WTC11 (cell line): ENCODE data around the gene CCDC71. TPM values are rescaled to one million over a fixed set of nuclear protein-coding genes. Genes with fewer than 3 reads are reported as not detected.

Experiments used
- ATAC-seq: fragments of 200-7000 bp; cut with Tn5 transposase; 2 replicates; pipeline ENCODE4 v1.10.0; 2021; ENCODE audit warnings: mild to moderate bottlenecking, moderate library complexity
- CTCF ChIA-PET: fragments of 300-600 bp; sonication (Branson Sonifier 250); formaldehyde crosslinking; loops from one replicate; lab custom pipeline; 2021; ENCODE audit warnings: antibody characterized with exemption; lab: Charles Lee
- POLR2A ChIA-PET: fragments of 350-600 bp; sonication (Branson Sonifier 250); formaldehyde crosslinking; loops from one replicate; lab custom pipeline; 2021; ENCODE audit warnings: antibody characterized with exemption; lab: Charles Lee
- DNase-seq: peaks from one replicate; pipeline ENCODE4 v3.0.0; 2021; ENCODE audit warnings: low spot score
- H3K27ac Mint-ChIP-seq: 2 replicates; pipeline ENCODE4 v1.8.0; 2021; ENCODE audit warnings: mixed read lengths
- H3K27me3 Mint-ChIP-seq: 2 replicates; pipeline ENCODE4 v1.8.0; 2021; ENCODE audit warnings: low read depth, mild to moderate bottlenecking, moderate library complexity, mixed read lengths
- H3K36me3 Mint-ChIP-seq: 2 replicates; pipeline ENCODE4 v1.8.0; 2021; ENCODE audit warnings: mixed read lengths
- H3K4me1 Mint-ChIP-seq: 2 replicates; pipeline ENCODE4 v1.8.0; 2022; ENCODE audit warnings: mixed read lengths
- H3K4me3 Mint-ChIP-seq: 2 replicates; pipeline ENCODE4 v1.8.0; 2021; ENCODE audit warnings: mild to moderate bottlenecking, moderate library complexity, mixed read lengths
- H3K9me3 Mint-ChIP-seq: 2 replicates; pipeline ENCODE4 v1.8.0; 2021; ENCODE audit warnings: mixed read lengths
- CBFB ChIP-seq: sonication (generic); formaldehyde crosslinking; IDR thresholded peaks from 2 replicates; pipeline ENCODE4 v1.8.1; 2022; ENCODE audit warnings: mild to moderate bottlenecking, low read depth, missing genetic modification reagents
- E2F5 ChIP-seq: sonication (generic); formaldehyde crosslinking; IDR thresholded peaks from 2 replicates; pipeline ENCODE4 v1.8.1; 2022; ENCODE audit warnings: mild to moderate bottlenecking, moderate library complexity, missing genetic modification reagents
- ESRRA ChIP-seq: sonication (generic); formaldehyde crosslinking; IDR thresholded peaks from 2 replicates; pipeline ENCODE4 v1.8.1; 2022; ENCODE audit warnings: mild to moderate bottlenecking, missing genetic modification reagents, borderline replicate concordance
- ETV6 ChIP-seq: sonication (generic); formaldehyde crosslinking; IDR thresholded peaks from 2 replicates; pipeline ENCODE4 v1.8.1; 2022; ENCODE audit warnings: mild to moderate bottlenecking, missing genetic modification reagents
- FOXJ3 ChIP-seq: sonication (generic); formaldehyde crosslinking; IDR thresholded peaks from 2 replicates; pipeline ENCODE4 v1.9.0; 2021; ENCODE audit warnings: missing genetic modification reagents, mild to moderate bottlenecking, borderline replicate concordance
- IRF2 ChIP-seq: sonication (generic); formaldehyde crosslinking; IDR thresholded peaks from 2 replicates; pipeline ENCODE4 v1.8.0; 2022; ENCODE audit warnings: low read depth, missing genetic modification reagents, borderline replicate concordance
- KAT7 ChIP-seq: sonication (generic); formaldehyde crosslinking; IDR thresholded peaks from 2 replicates; pipeline ENCODE4 v1.8.1; 2023; ENCODE audit warnings: missing genetic modification reagents, mild to moderate bottlenecking, borderline replicate concordance
- NFE2L1 ChIP-seq: sonication (generic); formaldehyde crosslinking; IDR thresholded peaks from 2 replicates; pipeline ENCODE4 v1.8.1; 2023; ENCODE audit warnings: missing genetic modification reagents
- NFYB ChIP-seq: sonication (generic); formaldehyde crosslinking; conservative IDR thresholded peaks from 2 replicates; pipeline ENCODE4 v1.8.0; 2022; ENCODE audit warnings: low read depth, missing genetic modification reagents
- NR2C2 ChIP-seq: sonication (generic); formaldehyde crosslinking; IDR thresholded peaks from 2 replicates; pipeline ENCODE4 v1.8.0; 2022; ENCODE audit warnings: mild to moderate bottlenecking, missing genetic modification reagents
- SMAD3 ChIP-seq: sonication (generic); formaldehyde crosslinking; IDR thresholded peaks from 2 replicates; pipeline ENCODE4 v1.8.0; 2022; ENCODE audit warnings: missing genetic modification reagents, mild to moderate bottlenecking, borderline replicate concordance
- SMAD4 ChIP-seq: sonication (generic); formaldehyde crosslinking; IDR thresholded peaks from 2 replicates; pipeline ENCODE4 v1.8.0; 2022; ENCODE audit warnings: mild to moderate bottlenecking, missing genetic modification reagents
- SOX15 ChIP-seq: fragments of 250-450 bp; sonication (Bioruptor Pico); IDR thresholded peaks from 2 replicates; pipeline ENCODE4 v1.9.0; 2021; ENCODE audit warnings: mild to moderate bottlenecking
- ZMAT4 ChIP-seq: fragments of 250-450 bp; sonication (Bioruptor Pico); IDR thresholded peaks from 2 replicates; pipeline ENCODE4 v1.9.0; 2021; ENCODE audit warnings: mild to moderate bottlenecking
- ZNF121 ChIP-seq: sonication (generic); formaldehyde crosslinking; IDR thresholded peaks from 2 replicates; pipeline ENCODE4 v1.8.0; 2023; ENCODE audit warnings: missing genetic modification reagents
- total RNA-seq: library from RNA; stranded (reverse); gene quantifications from 3 replicates; pipeline ENCODE4 v1.2.3, GENCODE V29; 2021
- TF ChIP-seq, protein P1 (sequence below): fragments of 250-450 bp; sonication (Bioruptor Pico); IDR thresholded peaks from 2 replicates; pipeline ENCODE4 v1.9.0; 2021; ENCODE audit warnings: moderate library complexity, mild to moderate bottlenecking, inconsistent platforms, borderline replicate concordance
- TF ChIP-seq, protein P2 (sequence below): sonication (generic); formaldehyde crosslinking; conservative IDR thresholded peaks from 2 replicates; pipeline ENCODE4 v1.8.1; 2022; ENCODE audit warnings: mild to moderate bottlenecking, missing genetic modification reagents
- TF ChIP-seq, protein P3 (sequence below): sonication (generic); formaldehyde crosslinking; IDR thresholded peaks from 2 replicates; pipeline ENCODE4 v1.8.1; 2023; ENCODE audit warnings: mild to moderate bottlenecking, missing genetic modification reagents
- TF ChIP-seq, protein P4 (sequence below): fragments of 250-450 bp; sonication (Bioruptor Pico); conservative IDR thresholded peaks from 2 replicates; pipeline ENCODE4 v1.9.0; 2021; ENCODE audit warnings: mild to moderate bottlenecking
- TF ChIP-seq, protein P5 (sequence below): sonication (generic); formaldehyde crosslinking; IDR thresholded peaks from 2 replicates; pipeline ENCODE4 v1.8.1; 2023; ENCODE audit warnings: mild to moderate bottlenecking, missing genetic modification reagents, moderate library complexity

CCDC71 gene
- total RNA-seq, 1 experiment from 2014 or later = 29.8 TPM

- TF ChIP-seq, protein P1, sequence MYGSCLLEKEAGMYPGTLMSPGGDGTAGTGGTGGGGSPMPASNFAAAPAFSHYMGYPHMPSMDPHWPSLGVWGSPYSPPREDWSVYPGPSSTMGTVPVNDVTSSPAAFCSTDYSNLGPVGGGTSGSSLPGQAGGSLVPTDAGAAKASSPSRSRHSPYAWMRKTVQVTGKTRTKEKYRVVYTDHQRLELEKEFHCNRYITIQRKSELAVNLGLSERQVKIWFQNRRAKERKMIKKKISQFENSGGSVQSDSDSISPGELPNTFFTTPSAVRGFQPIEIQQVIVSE (CRISPR knock-in tag) = no peak
These were observed 47.9 kb upstream of the CCDC71 start (continued) for GRCh38 chr3:49213998-49214397.

DNA sequence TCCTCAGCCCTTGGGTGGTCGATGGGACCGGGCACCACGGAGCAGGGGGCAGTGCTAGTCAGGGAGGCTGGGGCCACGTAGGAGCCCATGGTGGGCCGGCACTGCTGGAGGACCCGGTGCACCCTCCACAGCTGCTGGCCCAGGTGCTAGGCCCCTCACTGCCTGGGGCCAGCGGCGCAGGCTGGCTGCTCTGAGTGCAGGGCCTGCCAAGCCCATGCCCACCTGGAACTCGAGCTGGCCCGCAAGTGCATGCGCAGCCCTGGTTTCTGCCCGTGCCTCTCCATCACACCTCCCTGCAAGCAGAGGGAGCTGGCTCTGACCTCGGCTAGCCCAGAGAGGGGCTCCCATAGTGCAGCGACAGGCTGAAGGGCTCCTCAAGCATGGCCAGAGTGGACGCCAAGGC lies 47.4 kb upstream of the CCDC71 start:
- Mint-ChIP-seq H3K27ac (no peak overlapping the region), H3K9me3 (peaks cover 40% of the 10 kb centered on the region), H3K4me1 (no peaks in the 10 kb centered on the region), H3K4me3 (no peak overlapping the region), H3K36me3 (peaks cover 19% of the 10 kb centered on the region), H3K27me3 (peaks cover 8% of the 10 kb centered on the region)
- TF ChIP-seq, protein P2, sequence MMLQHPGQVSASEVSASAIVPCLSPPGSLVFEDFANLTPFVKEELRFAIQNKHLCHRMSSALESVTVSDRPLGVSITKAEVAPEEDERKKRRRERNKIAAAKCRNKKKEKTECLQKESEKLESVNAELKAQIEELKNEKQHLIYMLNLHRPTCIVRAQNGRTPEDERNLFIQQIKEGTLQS (CRISPR knock-in tag) = no peak
- TF ChIP-seq NR2C2 (CRISPR knock-in tag) = no peak
- TF ChIP-seq NFYB = no peak
- TF ChIP-seq FOXJ3 (CRISPR knock-in tag) = no peak
- TF ChIP-seq CBFB = no peak
- TF ChIP-seq E2F5 (CRISPR knock-in tag) = no peak
- TF ChIP-seq SMAD4 (CRISPR knock-in tag) = no peak
- TF ChIP-seq, protein P3, sequence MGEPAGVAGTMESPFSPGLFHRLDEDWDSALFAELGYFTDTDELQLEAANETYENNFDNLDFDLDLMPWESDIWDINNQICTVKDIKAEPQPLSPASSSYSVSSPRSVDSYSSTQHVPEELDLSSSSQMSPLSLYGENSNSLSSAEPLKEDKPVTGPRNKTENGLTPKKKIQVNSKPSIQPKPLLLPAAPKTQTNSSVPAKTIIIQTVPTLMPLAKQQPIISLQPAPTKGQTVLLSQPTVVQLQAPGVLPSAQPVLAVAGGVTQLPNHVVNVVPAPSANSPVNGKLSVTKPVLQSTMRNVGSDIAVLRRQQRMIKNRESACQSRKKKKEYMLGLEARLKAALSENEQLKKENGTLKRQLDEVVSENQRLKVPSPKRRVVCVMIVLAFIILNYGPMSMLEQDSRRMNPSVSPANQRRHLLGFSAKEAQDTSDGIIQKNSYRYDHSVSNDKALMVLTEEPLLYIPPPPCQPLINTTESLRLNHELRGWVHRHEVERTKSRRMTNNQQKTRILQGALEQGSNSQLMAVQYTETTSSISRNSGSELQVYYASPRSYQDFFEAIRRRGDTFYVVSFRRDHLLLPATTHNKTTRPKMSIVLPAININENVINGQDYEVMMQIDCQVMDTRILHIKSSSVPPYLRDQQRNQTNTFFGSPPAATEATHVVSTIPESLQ (CRISPR knock-in tag) = no peak
- no peak for TF ChIP-seq ZNF121 (CRISPR knock-in tag)
- TF ChIP-seq, protein P4, sequence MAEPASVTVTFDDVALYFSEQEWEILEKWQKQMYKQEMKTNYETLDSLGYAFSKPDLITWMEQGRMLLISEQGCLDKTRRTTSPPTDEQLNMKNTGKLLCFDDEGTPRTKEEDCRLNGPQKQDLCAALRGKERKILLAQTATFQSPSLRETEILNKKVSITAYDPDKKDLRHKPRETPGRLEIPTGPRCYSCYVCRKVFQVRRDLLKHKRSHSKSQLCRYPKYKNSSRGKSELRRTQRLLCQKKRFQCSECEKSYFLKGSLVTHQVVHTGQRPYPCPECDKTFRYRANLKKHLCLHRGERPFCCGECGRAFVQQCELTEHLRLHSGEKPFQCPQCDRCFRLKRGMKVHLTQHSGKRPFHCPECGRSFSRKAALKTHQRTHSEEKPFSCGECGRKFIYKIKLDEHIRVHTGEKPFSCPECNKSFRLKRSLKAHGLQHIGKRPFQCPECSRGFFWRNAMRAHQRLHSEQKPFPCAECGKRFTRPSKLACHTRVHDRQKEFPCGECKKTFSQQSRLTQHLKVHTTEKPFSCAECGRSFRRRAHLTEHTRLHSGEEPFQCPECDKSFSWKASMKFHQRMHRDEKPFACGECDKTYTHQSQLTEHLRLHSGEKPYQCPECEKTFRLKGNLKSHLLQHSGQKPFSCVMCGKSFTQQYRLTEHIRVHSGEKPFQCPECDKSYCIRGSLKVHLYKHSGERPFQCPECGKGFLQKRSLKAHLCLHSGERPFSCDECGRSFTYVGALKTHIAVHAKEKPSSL (CRISPR knock-in tag) = no peak
- no peak for TF ChIP-seq ESRRA (CRISPR knock-in tag)
- TF ChIP-seq ETV6 (CRISPR knock-in tag) = no peak
- no peak for TF ChIP-seq SOX15 (CRISPR knock-in tag)
- no peak for TF ChIP-seq IRF2 (CRISPR knock-in tag)
- TF ChIP-seq KAT7 (CRISPR knock-in tag) = no peak
- TF ChIP-seq ZMAT4 (CRISPR knock-in tag) = no peak
- TF ChIP-seq, protein P5, sequence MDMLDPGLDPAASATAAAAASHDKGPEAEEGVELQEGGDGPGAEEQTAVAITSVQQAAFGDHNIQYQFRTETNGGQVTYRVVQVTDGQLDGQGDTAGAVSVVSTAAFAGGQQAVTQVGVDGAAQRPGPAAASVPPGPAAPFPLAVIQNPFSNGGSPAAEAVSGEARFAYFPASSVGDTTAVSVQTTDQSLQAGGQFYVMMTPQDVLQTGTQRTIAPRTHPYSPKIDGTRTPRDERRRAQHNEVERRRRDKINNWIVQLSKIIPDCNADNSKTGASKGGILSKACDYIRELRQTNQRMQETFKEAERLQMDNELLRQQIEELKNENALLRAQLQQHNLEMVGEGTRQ (CRISPR knock-in tag) = no peak
- TF ChIP-seq NFE2L1 = no peak
- no peak for TF ChIP-seq SMAD3 (CRISPR knock-in tag)
- no peak for ATAC-seq
- ChIA-PET POLR2A (no interaction called here), CTCF (interaction anchor here (1.4 kb wide), 1 partner anchor 32 kb away, joined by 3 read pairs; no protein-coding TSS in a partner anchor)
- no peak for DNase-seq
